Peyer's patch (tissue), 4 donors: ENCODE data around the gene XKRX. TPM values are rescaled to one million over a fixed set of nuclear protein-coding genes. Genes with fewer than 3 reads are reported as not detected.

Experiments
- DNase-seq, 3 donors: peaks; one replicate each; pipeline ENCODE4 v3.0.0-alpha.2; 2017 to 2019
- H3K27ac ChIP-seq, 4 donors: fragments of 200-600 bp; sonication (generic); one replicate each; pipeline ENCODE4 v1.5.1; 2016 to 2019
- H3K27me3 ChIP-seq, 2 donors: fragments of 200-600 bp; sonication (generic); one replicate each; pipeline ENCODE4 v1.5.1; 2019
- H3K36me3 ChIP-seq, 3 donors: fragments of 200-600 bp; sonication (generic); one replicate each; pipeline ENCODE4 v1.5.1; 2016 to 2019
- H3K4me1 ChIP-seq, 4 donors: fragments of 200-600 bp; sonication (generic); one replicate each; pipeline ENCODE4 v1.5.1; 2016 to 2019
- H3K4me3 ChIP-seq, 4 donors: fragments of 200-600 bp; sonication (generic); 1 replicate in 3 of 4; 2 replicates in 1 of 4; pipeline ENCODE4 v1.5.1; 2016 to 2019; ENCODE audit warnings: mild to moderate bottlenecking in 1 of 4
- H3K9me3 ChIP-seq, 4 donors: fragments of 200-600 bp; sonication (generic); one replicate each; pipeline ENCODE4 v1.5.1; 2016 to 2019; ENCODE audit warnings: mild to moderate bottlenecking in 1 of 4
- CTCF ChIP-seq, 6 experiments: fragments of 450-650 bp in 4 of 6; fragments of 200-600 bp in 2 of 6; sonication (generic) in 1 of 6; IDR thresholded peaks; one replicate each; pipeline ENCODE4 v1.5.1; 2017 to 2019; ENCODE audit warnings: antibody characterized with exemption in 6 of 6, mild to moderate bottlenecking in 3 of 6, moderate library complexity in 1 of 6
- POLR2A ChIP-seq, 2 donors: fragments of 450-650 bp; IDR thresholded peaks; one replicate each; pipeline ENCODE4 v1.5.1; 2017; ENCODE audit warnings: antibody characterized with exemption in 2 of 2, mild to moderate bottlenecking in 2 of 2, moderate library complexity in 2 of 2
- total RNA-seq, 4 donors: library from RNA; depleted of rRNA; stranded (reverse); fragments of >200 nt; gene quantifications; one replicate each; pipeline ENCODE4 v1.1.0, GENCODE V29; 2016

XKRX gene
- total RNA-seq, 4 donors from 2014 or later = 5.0 to 63.7 (median 23.1) TPM

GRCh38 chrX:100969408-100969807, 40.7 kb upstream of the XKRX start, which contains the start of gene ARL13A:
TSS of gene ARL13A (plus strand) at chrX:100969708. CDS start at chrX:100973690, 3,982 bp downstream.
- no peaks in the 10 kb centered on the region for H3K4me1 ChIP-seq
- no peak within 1 kb of the TSS for H3K4me3 ChIP-seq
- no peaks in the 10 kb centered on the region for H3K27me3 ChIP-seq
- no peak within 1 kb of the TSS for H3K27ac ChIP-seq
- no peaks in the 10 kb centered on the region for H3K9me3 ChIP-seq
- TF ChIP-seq POLR2A (IDR thresholded peaks at IDR 0.05) (no peak), CTCF (IDR thresholded peaks at IDR 0.05) (no peak)
- no peak for DNase-seq
- H3K36me3 ChIP-seq = no peaks in the 10 kb centered on the region

GRCh38 chrX:100964362-100964761, 35.6 kb upstream of the XKRX start:
- Histone ChIP-seq H3K9me3 (no peaks in the 10 kb centered on the region), H3K27ac (no peak overlapping the region), H3K27me3 (no peaks in the 10 kb centered on the region), H3K4me1 (no peaks in the 10 kb centered on the region), H3K4me3 (no peak overlapping the region), H3K36me3 (no peaks in the 10 kb centered on the region)
- no peak for DNase-seq
- TF ChIP-seq POLR2A (IDR thresholded peaks at IDR 0.05) = no peak
- no peak for TF ChIP-seq CTCF (IDR thresholded peaks at IDR 0.05)

- no peaks in the 10 kb centered on the region for H3K4me1 ChIP-seq
- no peaks in the 10 kb centered on the region for H3K9me3 ChIP-seq
- TF ChIP-seq POLR2A (IDR thresholded peaks at IDR 0.05) (no peak), CTCF (IDR thresholded peaks at IDR 0.05) (no peak)
- H3K27ac ChIP-seq = no peak overlapping the region
- H3K4me3 ChIP-seq = no peak overlapping the region
- no peaks in the 10 kb centered on the region for H3K36me3 ChIP-seq
- H3K27me3 ChIP-seq = no peaks in the 10 kb centered on the region
- DNase-seq = no peak
Measured at GRCh38 chrX:100962811-100963210, 34.1 kb upstream of the XKRX start.

- no peak for DNase-seq
- Histone ChIP-seq H3K9me3 (no peaks in the 10 kb centered on the region), H3K27me3 (no peaks in the 10 kb centered on the region), H3K4me3 (no peak overlapping the region), H3K27ac (no peak overlapping the region), H3K36me3 (no peaks in the 10 kb centered on the region), H3K4me1 (no peaks in the 10 kb centered on the region)
- TF ChIP-seq CTCF (IDR thresholded peaks at IDR 0.05) = no peak
- no peak for TF ChIP-seq POLR2A (IDR thresholded peaks at IDR 0.05)
Measured at GRCh38 chrX:100948557-100948956, 19.8 kb upstream of the XKRX start.

- H3K36me3 ChIP-seq = no peaks in the 10 kb centered on the region
- no peak for TF ChIP-seq POLR2A (IDR thresholded peaks at IDR 0.05)
- no peak for TF ChIP-seq CTCF (IDR thresholded peaks at IDR 0.05)
- H3K9me3 ChIP-seq = no peaks in the 10 kb centered on the region
- no peak overlapping the region for H3K27ac ChIP-seq
- H3K4me1 ChIP-seq = no peaks in the 10 kb centered on the region
- H3K4me3 ChIP-seq = no peak overlapping the region
- DNase-seq = no peak
- H3K27me3 ChIP-seq = no peaks in the 10 kb centered on the region
Measured at GRCh38 chrX:100946299-100946927, 17.7 kb upstream of the XKRX start.

GRCh38 chrX:100944601-100945000, 15.9 kb upstream of the XKRX start:
- no peak for DNase-seq
- no peaks in the 10 kb centered on the region for H3K27me3 ChIP-seq
- H3K4me3 ChIP-seq = no peak overlapping the region
- H3K4me1 ChIP-seq = no peaks in the 10 kb centered on the region
- no peak overlapping the region for H3K27ac ChIP-seq
- H3K36me3 ChIP-seq = no peaks in the 10 kb centered on the region
- no peak for TF ChIP-seq POLR2A (IDR thresholded peaks at IDR 0.05)
- TF ChIP-seq CTCF (IDR thresholded peaks at IDR 0.05) = no peak
- no peaks in the 10 kb centered on the region for H3K9me3 ChIP-seq
